Endodermal cell (in vitro differentiated cells): ENCODE data around the gene IPPK. TPM values are rescaled to one million over a fixed set of nuclear protein-coding genes. Genes with fewer than 3 reads are reported as not detected.

Experiments
- DNase-seq: peaks from one replicate; pipeline ENCODE4 v3.0.0-alpha.2; 2017
- H3K27ac ChIP-seq: 2 replicates; pipeline ENCODE4 v1.5.1; 2013; ENCODE audit warnings: mild to moderate bottlenecking, low read depth, low read length, moderate library complexity
- H3K27me3 ChIP-seq: 2 replicates; pipeline ENCODE4 v1.6.1; 2013; ENCODE audit warnings: mild to moderate bottlenecking, low read length, moderate library complexity; ENCODE audit not compliant: insufficient read depth, control insufficient read depth, poor library complexity, severe bottlenecking
- H3K36me3 ChIP-seq: 2 replicates; pipeline ENCODE4 v1.7.0; 2013; ENCODE audit warnings: mild to moderate bottlenecking, low read length, moderate library complexity; ENCODE audit not compliant: control insufficient read depth, insufficient read depth
- H3K4me1 ChIP-seq: one replicate; pipeline ENCODE4 v1.7.0; 2013; ENCODE audit warnings: low read length; ENCODE audit not compliant: control insufficient read depth, insufficient read depth
- H3K4me3 ChIP-seq: 2 replicates; pipeline ENCODE4 v1.5.1; 2013; ENCODE audit warnings: mild to moderate bottlenecking, low read length, moderate library complexity
- H3K9ac ChIP-seq: 2 replicates; pipeline ENCODE4 v1.6.1; 2013; ENCODE audit warnings: mild to moderate bottlenecking, low read length, moderate library complexity; ENCODE audit not compliant: poor library complexity, severe bottlenecking; ENCODE audit errors: extremely low read depth
- H3K9me3 ChIP-seq: 2 replicates; pipeline ENCODE4 v1.6.1; 2013; ENCODE audit warnings: mild to moderate bottlenecking, low read length, moderate library complexity; ENCODE audit not compliant: control insufficient read depth
- H3K27ac Mint-ChIP-seq: 2 replicates; pipeline ENCODE4 v1.8.0; 2020; ENCODE audit warnings: mixed read lengths
- H3K27me3 Mint-ChIP-seq: 2 replicates; pipeline ENCODE4 v1.8.0; 2021; ENCODE audit warnings: mild to moderate bottlenecking, mixed read lengths; ENCODE audit not compliant: insufficient read depth
- H3K36me3 Mint-ChIP-seq: 2 replicates; pipeline ENCODE4 v1.8.0; 2020; ENCODE audit warnings: low read depth, mixed read lengths
- H3K4me1 Mint-ChIP-seq: 2 replicates; pipeline ENCODE4 v1.8.0; 2020; ENCODE audit warnings: mixed read lengths
- H3K4me3 Mint-ChIP-seq: 2 replicates; pipeline ENCODE4 v1.8.0; 2020; ENCODE audit warnings: mild to moderate bottlenecking, moderate library complexity, mixed read lengths
- H3K9me3 Mint-ChIP-seq: 2 replicates; pipeline ENCODE4 v1.8.0; 2020; ENCODE audit warnings: mild to moderate bottlenecking, mixed read lengths
- WGBS, 2 experiments: methylation state at CpG; one replicate each; pipeline versions ENCODE4 v1.1.5 to v1.1.7; 2013; ENCODE audit warnings: missing lambda C conversion rate in 2 of 2, mixed read lengths in 1 of 2; ENCODE audit not compliant: insufficient coverage in 1 of 2, insufficient read length in 1 of 2; 5-methylcytosine and 5-hydroxymethylcytosine counted together
- total RNA-seq, 2 donors: library from RNA; stranded (reverse); fragmentation: NEBNext Ultra II Directional in 1 of 2; extraction: Animal tissue kit (Norgen Biotek cat#: 25700) in 1 of 2; gene quantifications; 2 replicates in 1 of 2; 3 replicates in 1 of 2; pipeline ENCODE4 v1.2.1, GENCODE V29; 2021
- TF ChIP-seq, protein P1 (sequence below): fragments of 200-600 bp; sonication (generic); conservative IDR thresholded peaks from 2 replicates; pipeline ENCODE4 v1.5.0; 2021; ENCODE audit warnings: antibody characterized with exemption, mild to moderate bottlenecking

The IPPK gene
- total RNA-seq, 2 donors from 2014 or later, result 9.3 TPM

DNA sequence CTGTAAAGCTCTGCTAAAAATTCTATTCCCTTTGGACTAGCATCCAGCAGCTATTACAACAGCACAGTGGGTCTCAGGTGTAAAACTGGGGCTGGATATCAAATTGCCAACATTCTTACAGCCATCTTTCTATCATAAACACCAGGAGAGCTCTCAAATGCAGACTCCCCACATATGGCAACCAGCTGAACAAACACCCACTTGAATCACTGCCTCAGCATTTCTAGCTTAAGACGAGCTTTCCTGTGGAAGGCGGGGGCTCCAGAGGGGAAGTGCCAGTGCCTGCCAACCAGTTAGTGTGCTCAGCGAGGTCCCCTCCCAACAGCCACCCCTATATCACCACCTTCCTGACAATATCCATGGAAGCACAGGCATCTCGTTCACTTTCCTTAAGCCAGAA lies 62.2 kb downstream of the IPPK start:
- no peak overlapping the region for H3K4me3 ChIP-seq
- Mint-ChIP-seq H3K4me1 (no peaks in the 10 kb centered on the region), H3K9me3 (peaks cover 31% of the 10 kb centered on the region), H3K4me3 (no peak overlapping the region), H3K36me3 (peaks cover 17% of the 10 kb centered on the region), H3K27me3 (no peaks in the 10 kb centered on the region), H3K27ac (no peak overlapping the region)
- no peaks in the 10 kb centered on the region for H3K4me1 ChIP-seq
- peaks cover 19% of the 10 kb centered on the region for H3K9me3 ChIP-seq
- WGBS, 2 experiments, result 89 to 90% methylated on average over 1 to 4 of the region's 4 CpGs
- no peak overlapping the region for H3K9ac ChIP-seq
- no peak for DNase-seq
- TF ChIP-seq, protein P1, sequence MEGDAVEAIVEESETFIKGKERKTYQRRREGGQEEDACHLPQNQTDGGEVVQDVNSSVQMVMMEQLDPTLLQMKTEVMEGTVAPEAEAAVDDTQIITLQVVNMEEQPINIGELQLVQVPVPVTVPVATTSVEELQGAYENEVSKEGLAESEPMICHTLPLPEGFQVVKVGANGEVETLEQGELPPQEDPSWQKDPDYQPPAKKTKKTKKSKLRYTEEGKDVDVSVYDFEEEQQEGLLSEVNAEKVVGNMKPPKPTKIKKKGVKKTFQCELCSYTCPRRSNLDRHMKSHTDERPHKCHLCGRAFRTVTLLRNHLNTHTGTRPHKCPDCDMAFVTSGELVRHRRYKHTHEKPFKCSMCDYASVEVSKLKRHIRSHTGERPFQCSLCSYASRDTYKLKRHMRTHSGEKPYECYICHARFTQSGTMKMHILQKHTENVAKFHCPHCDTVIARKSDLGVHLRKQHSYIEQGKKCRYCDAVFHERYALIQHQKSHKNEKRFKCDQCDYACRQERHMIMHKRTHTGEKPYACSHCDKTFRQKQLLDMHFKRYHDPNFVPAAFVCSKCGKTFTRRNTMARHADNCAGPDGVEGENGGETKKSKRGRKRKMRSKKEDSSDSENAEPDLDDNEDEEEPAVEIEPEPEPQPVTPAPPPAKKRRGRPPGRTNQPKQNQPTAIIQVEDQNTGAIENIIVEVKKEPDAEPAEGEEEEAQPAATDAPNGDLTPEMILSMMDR, result no peak
- no peak overlapping the region for H3K27ac ChIP-seq
- H3K27me3 ChIP-seq, result no peaks in the 10 kb centered on the region
- no peaks in the 10 kb centered on the region for H3K36me3 ChIP-seq

DNA sequence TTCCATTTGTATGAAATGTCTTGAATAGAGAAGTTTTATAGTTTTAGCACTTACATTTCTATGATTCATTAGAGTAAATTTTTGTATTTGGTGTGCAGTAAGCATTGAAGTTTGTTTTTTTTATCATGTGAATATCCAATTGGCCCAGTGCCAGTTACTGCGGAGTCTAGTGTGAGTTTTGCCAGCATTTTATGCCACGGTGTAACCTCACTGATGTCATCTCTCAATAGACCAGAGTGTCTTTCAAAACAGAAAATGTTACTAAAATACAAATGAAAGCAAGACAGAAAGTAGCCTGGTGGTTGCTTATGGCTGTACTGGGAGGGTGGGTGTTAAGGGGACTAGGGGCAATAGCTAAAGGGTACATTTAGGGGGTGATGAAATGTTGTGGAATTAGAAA lies 62.8 kb downstream of the IPPK start:
- H3K36me3 ChIP-seq, result no peaks in the 10 kb centered on the region
- 93 to 100% methylated on average over 1 to 2 of the region's 2 CpGs for WGBS, 2 experiments

DNA sequence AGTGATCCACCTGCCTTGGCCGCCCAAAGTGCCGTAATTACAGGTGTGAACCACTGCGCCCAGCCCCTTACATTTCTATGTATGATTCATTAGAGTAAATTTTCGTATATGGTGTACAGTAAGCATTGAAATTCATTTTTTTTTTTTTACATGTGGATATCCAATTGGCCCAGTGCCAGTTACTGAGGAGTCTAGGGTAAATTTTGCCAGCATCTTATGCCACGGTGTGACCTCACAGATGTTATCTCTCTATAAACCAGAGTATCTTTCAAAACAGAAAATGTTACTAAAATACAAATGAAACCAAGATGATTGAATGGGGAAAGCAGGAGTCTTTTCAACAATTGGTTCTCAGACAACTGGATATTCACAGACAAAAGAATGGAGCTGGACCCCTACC lies 64.7 kb downstream of the IPPK start:
- DNase-seq, result no peak
- TF ChIP-seq, protein P1, result no peak
- H3K4me3 Mint-ChIP-seq, result no peak overlapping the region
- H3K4me1 ChIP-seq, result no peaks in the 10 kb centered on the region
- H3K27ac ChIP-seq, result no peak overlapping the region
- H3K27me3 Mint-ChIP-seq, result no peaks in the 10 kb centered on the region
- H3K4me3 ChIP-seq, result no peak overlapping the region
- H3K27me3 ChIP-seq, result no peaks in the 10 kb centered on the region
- peaks cover 19% of the 10 kb centered on the region for H3K9me3 ChIP-seq
- peaks cover 6% of the 10 kb centered on the region for H3K36me3 Mint-ChIP-seq
- 97 to 100% methylated on average over 3 to 5 of the region's 5 CpGs for WGBS, 2 experiments
- peaks cover 31% of the 10 kb centered on the region for H3K9me3 Mint-ChIP-seq
- no peaks in the 10 kb centered on the region for H3K36me3 ChIP-seq
- no peak overlapping the region for H3K9ac ChIP-seq
- H3K4me1 Mint-ChIP-seq, result no peaks in the 10 kb centered on the region
- no peak overlapping the region for H3K27ac Mint-ChIP-seq

More for the DNA sequence above, 62.8 kb downstream of the IPPK start:
- Mint-ChIP-seq H3K4me1 (no peaks in the 10 kb centered on the region), H3K36me3 (peaks cover 13% of the 10 kb centered on the region), H3K27me3 (no peaks in the 10 kb centered on the region), H3K4me3 (no peak overlapping the region), H3K9me3 (peaks cover 31% of the 10 kb centered on the region), H3K27ac (no peak overlapping the region)
- H3K4me1 ChIP-seq, result no peaks in the 10 kb centered on the region
- H3K27me3 ChIP-seq, result no peaks in the 10 kb centered on the region
- DNase-seq, result no peak
- H3K9me3 ChIP-seq, result peaks cover 19% of the 10 kb centered on the region
- TF ChIP-seq, protein P1, result no peak
- H3K27ac ChIP-seq, result no peak overlapping the region
- H3K4me3 ChIP-seq, result no peak overlapping the region
- no peak overlapping the region for H3K9ac ChIP-seq
